ENCODE data around the gene DYSF.

Gene DYSF

GRCh38 chr2:71503837-71504236 lies 50.5 kb downstream of the DYSF start:
- DNase-seq = no peak

GRCh38 chr2:71504611-71505010 lies 51.2 kb downstream of the DYSF start:
- DNase-seq = no peak

- DNase-seq = no peak
Observed at GRCh38 chr2:71505086-71505769, 51.9 kb downstream of the DYSF start.

GRCh38 chr2:71505770-71506140 lies 52.4 kb downstream of the DYSF start:
- no peak for DNase-seq

GRCh38 chr2:71506222-71507153 lies 53.1 kb downstream of the DYSF start:
- no peak for DNase-seq

- DNase-seq = no peak
Observed at GRCh38 chr2:71507476-71507875, 54.1 kb downstream of the DYSF start.

- no peak for DNase-seq
Observed at GRCh38 chr2:71510196-71510807, 56.9 kb downstream of the DYSF start.

- DNase-seq = no peak
Observed at GRCh38 chr2:71510938-71511337, 57.6 kb downstream of the DYSF start.

- no peak for DNase-seq
Observed at GRCh38 chr2:71511776-71512175, 58.4 kb downstream of the DYSF start.

- no peak for DNase-seq
Observed at GRCh38 chr2:71512386-71512785, 59.0 kb downstream of the DYSF start.

- no peak for DNase-seq
Observed at GRCh38 chr2:71513096-71513495, 59.7 kb downstream of the DYSF start.

- DNase-seq = no peak
Observed at GRCh38 chr2:71513721-71514120, 60.4 kb downstream of the DYSF start.

GRCh38 chr2:71516253-71516888 lies 63.0 kb downstream of the DYSF start:
- DNase-seq = no peak

- DNase-seq = no peak
Observed at GRCh38 chr2:71517851-71518250, 64.5 kb downstream of the DYSF start.

- no peak for DNase-seq
Observed at GRCh38 chr2:71521436-71521950, 68.1 kb downstream of the DYSF start.

- DNase-seq = no peak
Observed at GRCh38 chr2:71524476-71524875, 71.1 kb downstream of the DYSF start.

- DNase-seq = no peak
Observed at GRCh38 chr2:71526141-71526540, 72.8 kb downstream of the DYSF start.

- DNase-seq = no peak
Observed at GRCh38 chr2:71526975-71527374, 73.6 kb downstream of the DYSF start.

- no peak for DNase-seq
Observed at GRCh38 chr2:71528131-71528591, 74.8 kb downstream of the DYSF start.

- DNase-seq = no peak
Observed at GRCh38 chr2:71528749-71529148, 75.4 kb downstream of the DYSF start.

GRCh38 chr2:71530211-71530610 lies 76.8 kb downstream of the DYSF start:
- no peak for DNase-seq

GRCh38 chr2:71530641-71531332 lies 77.4 kb downstream of the DYSF start:
- DNase-seq = no peak
